Smooth muscle cell (in vitro differentiated cells): Measurements from ENCODE around the gene TTC12. TPM values are rescaled to one million over a fixed set of nuclear protein-coding genes. Genes with fewer than 3 reads are reported as not detected.

Source experiments
- DNase-seq: peaks from one replicate; lab custom pipeline; 2025; ENCODE audit not compliant: unreplicated experiment; lab: John Stamatoyannopoulos, UW
- H2AFZ ChIP-seq: fragments of 200-600 bp; sonication (generic); 2 replicates; pipeline ENCODE4 v1.6.0; 2016; ENCODE audit warnings: antibody characterized with exemption, low read depth, mild to moderate bottlenecking
- H3F3A ChIP-seq: fragments of 200-600 bp; sonication (generic); 2 replicates; pipeline ENCODE4 v1.6.0; 2017; ENCODE audit warnings: antibody characterized with exemption, low read depth
- H3K27ac ChIP-seq: fragments of 200-600 bp; sonication (generic); 2 replicates; pipeline ENCODE4 v1.5.1; 2016; ENCODE audit warnings: low read depth, mild to moderate bottlenecking
- H3K27me3 ChIP-seq: fragments of 200-600 bp; sonication (generic); 2 replicates; pipeline ENCODE4 v1.6.1; 2016; ENCODE audit warnings: low read depth, mild to moderate bottlenecking
- H3K36me3 ChIP-seq: fragments of 200-600 bp; sonication (generic); 2 replicates; pipeline ENCODE4 v1.5.1; 2016; ENCODE audit warnings: low read depth
- H3K4me1 ChIP-seq: fragments of 200-600 bp; sonication (generic); 2 replicates; pipeline ENCODE4 v1.5.1; 2016; ENCODE audit warnings: low read depth
- H3K4me2 ChIP-seq: fragments of 200-600 bp; sonication (generic); 2 replicates; pipeline ENCODE4 v1.6.0; 2016; ENCODE audit warnings: mild to moderate bottlenecking
- H3K4me3 ChIP-seq: fragments of 200-600 bp; sonication (generic); 2 replicates; pipeline ENCODE4 v1.5.1; 2016; ENCODE audit warnings: mild to moderate bottlenecking
- H3K79me2 ChIP-seq: fragments of 200-600 bp; sonication (generic); 2 replicates; pipeline ENCODE4 v1.6.0; 2016; ENCODE audit warnings: low read depth, mild to moderate bottlenecking
- H3K9ac ChIP-seq: fragments of 200-600 bp; sonication (generic); 2 replicates; pipeline ENCODE4 v1.6.0; 2016; ENCODE audit warnings: low read depth
- H3K9me3 ChIP-seq: fragments of 200-600 bp; sonication (generic); replicated peaks from 2 replicates; pipeline ENCODE4 v1.5.1; 2016; ENCODE audit warnings: low read depth
- H4K20me1 ChIP-seq: fragments of 200-600 bp; sonication (generic); 2 replicates; pipeline ENCODE4 v1.6.0; 2016; ENCODE audit warnings: low read depth
- CTCF ChIP-seq: fragments of 200-600 bp; sonication (generic); IDR thresholded peaks from 2 replicates; pipeline ENCODE4 v1.5.1; 2017; ENCODE audit warnings: borderline replicate concordance, mild to moderate bottlenecking, antibody characterized with exemption; ENCODE audit not compliant: insufficient read depth, poor library complexity, severe bottlenecking
- WGBS: methylation state at CpG from one replicate; pipeline ENCODE4 v1.1.7; 2016; ENCODE audit warnings: low lambda C conversion rate; 5-methylcytosine and 5-hydroxymethylcytosine counted together
- polyA plus RNA-seq: library from polyadenylated mRNA; unstranded; fragments of >200 nt; fragmentation: Nextera tagmentation; extraction: Ambion mirVana; gene quantifications from 2 replicates; pipeline ENCODE4 v1.2.1, GENCODE V29; 2016
- total RNA-seq: library from RNA; depleted of rRNA; stranded (reverse); fragments of >200 nt; gene quantifications from 2 replicates; pipeline ENCODE4 v1.2.3, GENCODE V29; 2014

Gene TTC12
- total and polyA plus RNA-seq, 2 experiments from 2014 or later, result 5.8 to 8.8 TPM

- H3K79me2 ChIP-seq, result no peaks in the 10 kb centered on the region
- WGBS, result 92% methylated on average over 3 of the region's 3 CpGs
- no peak for TF ChIP-seq CTCF
- H3K4me3 ChIP-seq, result no peak overlapping the region
- no peaks in the 10 kb centered on the region for H3K9me3 ChIP-seq
- H3F3A ChIP-seq, result no peaks in the 10 kb centered on the region
- no peak overlapping the region for H2AFZ ChIP-seq
- no peaks in the 10 kb centered on the region for H3K36me3 ChIP-seq
- H3K27me3 ChIP-seq, result peaks cover 48% of the 10 kb centered on the region
- H4K20me1 ChIP-seq, result no peaks in the 10 kb centered on the region
- no peaks in the 10 kb centered on the region for H3K4me1 ChIP-seq
- no peak overlapping the region for H3K4me2 ChIP-seq
- H3K9ac ChIP-seq, result no peak overlapping the region
- no peak for DNase-seq
- H3K27ac ChIP-seq, result no peak overlapping the region
These were observed 78.0 kb downstream of the TTC12 start for GRCh38 chr11:113392236-113392921.

- no peaks in the 10 kb centered on the region for H4K20me1 ChIP-seq
- no peaks in the 10 kb centered on the region for H3K9me3 ChIP-seq
- H3K36me3 ChIP-seq, result no peaks in the 10 kb centered on the region
- H3F3A ChIP-seq, result no peaks in the 10 kb centered on the region
- H3K9ac ChIP-seq, result no peak overlapping the region
- TF ChIP-seq CTCF, result no peak
- H3K4me1 ChIP-seq, result no peaks in the 10 kb centered on the region
- H3K79me2 ChIP-seq, result no peaks in the 10 kb centered on the region
- H3K27ac ChIP-seq, result no peak overlapping the region
- H2AFZ ChIP-seq, result no peak overlapping the region
- H3K4me3 ChIP-seq, result no peak overlapping the region
- WGBS, result 91% methylated on average over 8 of the region's 8 CpGs
- no peak for DNase-seq
- peaks cover 38% of the 10 kb centered on the region for H3K27me3 ChIP-seq
- no peak overlapping the region for H3K4me2 ChIP-seq
These were observed 79.2 kb downstream of the TTC12 start for GRCh38 chr11:113393501-113393985.

GRCh38 chr11:113394919-113395318 is 80.5 kb downstream of the TTC12 start:
- H4K20me1 ChIP-seq, result no peaks in the 10 kb centered on the region
- peaks cover 35% of the 10 kb centered on the region for H3K27me3 ChIP-seq
- no peak overlapping the region for H3K9ac ChIP-seq
- 97% methylated on average over 11 of the region's 11 CpGs for WGBS
- no peak for DNase-seq
- H3F3A ChIP-seq, result no peaks in the 10 kb centered on the region
- H2AFZ ChIP-seq, result no peak overlapping the region
- no peak overlapping the region for H3K4me3 ChIP-seq
- no peaks in the 10 kb centered on the region for H3K36me3 ChIP-seq
- H3K4me1 ChIP-seq, result no peaks in the 10 kb centered on the region
- H3K9me3 ChIP-seq, result no peaks in the 10 kb centered on the region
- no peaks in the 10 kb centered on the region for H3K79me2 ChIP-seq
- no peak overlapping the region for H3K27ac ChIP-seq
- no peak overlapping the region for H3K4me2 ChIP-seq
- TF ChIP-seq CTCF, result no peak
